Raji (cell line): Measurements from ENCODE around the gene DENND11.

Experiments used
- POLR2A ChIP-seq: IDR thresholded peaks from 2 replicates; pipeline ENCODE4 v1.6.1; 2011; ENCODE audit warnings: low read depth, low read length, control low read depth; ENCODE audit not compliant: insufficient read depth

Gene DENND11

DNA sequence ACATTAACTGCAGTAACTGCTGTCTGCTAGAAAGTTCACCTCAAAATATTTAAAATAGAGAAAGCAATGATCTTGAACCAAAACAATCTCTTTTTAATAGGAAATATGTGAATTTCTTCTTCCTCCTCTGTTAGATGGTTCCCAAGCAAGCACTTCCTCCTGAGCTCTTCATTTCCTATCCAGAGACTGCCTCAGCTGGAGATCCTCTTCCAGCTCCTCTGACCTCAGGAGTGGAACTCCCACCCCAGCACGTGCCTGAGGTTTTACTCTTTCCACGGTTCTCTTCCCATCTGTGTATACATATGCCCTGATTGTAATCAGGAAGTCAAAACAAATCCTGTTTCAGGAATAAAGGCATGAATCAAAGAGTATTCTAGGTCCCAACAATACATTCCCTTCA is 5.6 kb downstream of the DENND11 start:
- TF ChIP-seq POLR2A: no peak

DNA sequence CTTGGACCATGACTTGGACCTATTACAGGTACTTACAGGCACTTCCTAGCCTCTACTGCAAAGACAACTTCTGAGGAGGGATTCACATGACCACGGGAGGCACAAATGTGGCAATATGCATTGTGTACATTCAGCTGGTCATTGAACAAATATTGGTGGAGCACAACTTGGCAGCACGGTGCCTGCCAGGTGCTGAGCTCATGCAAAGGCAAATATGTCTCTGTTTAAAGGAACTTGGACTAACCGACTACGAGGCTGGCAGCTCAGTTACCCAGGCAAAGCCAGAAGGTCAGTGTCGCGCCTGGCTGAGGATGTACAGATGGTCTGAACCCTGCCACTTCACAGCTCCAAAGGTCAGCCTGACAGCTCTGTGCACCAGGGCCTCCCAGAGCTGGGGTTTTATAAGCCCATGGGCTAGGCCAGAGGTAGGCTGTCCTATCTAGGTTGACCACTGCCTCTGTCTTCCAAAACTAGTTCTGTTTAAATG is 6.1 kb downstream of the DENND11 start:
- no peak for TF ChIP-seq POLR2A

DNA sequence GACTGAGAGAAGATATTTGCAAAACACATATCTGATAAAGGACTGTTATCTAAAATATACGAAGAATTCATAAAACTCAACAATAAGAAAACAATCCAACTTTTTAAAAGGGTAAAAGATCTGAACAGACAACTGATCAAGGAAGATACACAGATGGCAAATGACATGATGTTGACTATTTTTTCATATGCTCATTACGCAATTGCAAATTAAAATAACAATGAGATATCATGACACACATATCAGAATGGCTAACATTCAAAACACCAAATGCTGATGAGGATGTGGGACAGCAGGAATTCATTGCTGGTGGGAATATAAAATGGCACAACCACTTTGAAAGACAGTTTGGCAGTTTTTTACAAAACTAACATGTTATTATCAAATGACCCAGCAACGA is 8.9 kb downstream of the DENND11 start:
- TF ChIP-seq POLR2A: no peak

DNA sequence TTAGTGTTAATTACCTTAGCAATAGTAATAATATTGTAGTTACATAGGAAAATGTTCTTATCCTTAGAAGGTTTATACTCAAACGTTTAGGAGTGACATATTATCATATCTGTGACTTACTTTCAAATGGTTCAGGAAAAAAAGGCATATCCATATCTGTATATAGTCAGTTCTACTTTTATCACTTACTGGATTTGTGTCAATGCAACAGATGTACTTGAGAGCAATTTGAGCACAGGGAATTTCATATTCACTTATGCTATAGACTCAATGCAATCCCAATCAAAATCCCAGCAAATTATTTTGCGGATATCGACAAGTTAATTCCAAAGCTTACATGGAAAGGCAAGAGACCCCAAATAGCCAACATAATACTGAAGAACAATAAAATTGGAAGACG is 10.0 kb downstream of the DENND11 start:
- TF ChIP-seq POLR2A: no peak

DNA sequence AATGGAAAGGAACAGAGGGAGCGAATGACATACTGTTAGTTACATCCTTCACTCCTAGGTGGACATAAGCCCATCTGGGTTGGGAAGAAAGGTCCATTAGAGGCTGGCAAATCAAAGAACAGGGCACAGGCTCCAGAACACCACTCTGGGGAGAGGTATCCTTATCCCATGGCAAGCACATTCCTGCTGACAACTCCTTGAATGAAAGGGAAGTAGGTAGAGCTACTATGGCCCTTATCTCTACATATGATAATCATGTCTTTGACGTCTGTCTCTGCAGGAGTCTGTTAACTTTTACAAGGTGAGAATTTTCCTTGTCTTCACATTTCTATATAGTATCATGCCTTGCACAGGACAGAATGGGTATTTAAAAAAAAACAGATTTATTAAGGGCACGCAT is 10.4 kb downstream of the DENND11 start:
- no peak for TF ChIP-seq POLR2A

DNA sequence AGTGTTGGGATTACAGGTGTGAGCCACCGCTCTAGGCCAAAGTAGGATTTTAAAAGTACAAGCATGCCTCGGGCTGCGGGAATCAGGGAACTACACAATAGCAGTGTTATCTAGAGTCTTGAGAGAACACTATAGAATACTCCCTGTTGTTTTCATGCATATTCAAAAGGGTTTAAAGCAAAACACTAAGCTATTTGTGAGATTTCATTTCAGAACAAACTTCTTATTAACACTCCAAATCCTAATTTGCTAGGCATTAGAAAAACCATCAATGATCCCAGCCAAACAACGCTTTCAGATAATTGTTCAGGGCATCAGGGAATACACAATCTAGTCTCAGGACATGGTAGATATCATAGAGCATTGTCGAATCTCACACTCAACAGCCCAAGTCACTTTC is 13.9 kb downstream of the DENND11 start:
- TF ChIP-seq POLR2A: no peak

DNA sequence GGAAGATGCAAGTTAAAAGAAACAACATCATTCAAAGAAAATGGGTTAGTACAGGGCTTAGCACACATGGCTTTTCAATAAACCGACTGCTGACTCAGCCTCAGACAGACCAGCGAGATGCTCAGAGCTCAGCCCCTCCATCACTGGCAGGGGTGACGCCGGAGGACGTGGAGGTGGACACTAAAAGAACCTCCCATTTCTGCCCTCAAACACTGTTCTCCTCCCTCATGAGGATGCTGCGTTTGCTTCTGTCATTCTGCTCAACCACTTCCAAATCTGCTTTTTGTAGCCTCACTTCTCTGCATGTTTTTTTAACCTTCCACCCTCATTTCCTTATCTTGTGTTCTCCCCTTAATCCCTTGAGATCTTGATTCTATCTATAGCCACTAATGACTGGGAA is 15.3 kb downstream of the DENND11 start:
- no peak for TF ChIP-seq POLR2A

DNA sequence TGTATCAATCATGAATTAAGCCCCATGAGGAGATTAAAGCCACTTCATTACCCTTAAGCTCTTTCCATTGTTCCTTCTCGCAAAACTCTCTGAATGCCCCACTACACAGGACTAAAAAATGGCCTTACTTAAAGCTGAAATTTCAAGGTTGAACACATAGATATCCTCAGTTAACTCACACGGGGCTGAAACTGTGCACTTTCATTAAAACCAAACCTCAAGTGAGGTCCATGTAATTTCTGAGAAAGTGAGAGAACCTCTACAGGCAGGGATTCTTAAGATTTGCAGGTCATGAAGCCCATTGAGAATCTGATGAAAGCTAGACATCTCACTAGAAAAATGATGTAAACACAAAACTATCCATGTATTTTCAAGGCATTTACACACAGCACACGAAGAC is 15.9 kb downstream of the DENND11 start:
- no peak for TF ChIP-seq POLR2A

DNA sequence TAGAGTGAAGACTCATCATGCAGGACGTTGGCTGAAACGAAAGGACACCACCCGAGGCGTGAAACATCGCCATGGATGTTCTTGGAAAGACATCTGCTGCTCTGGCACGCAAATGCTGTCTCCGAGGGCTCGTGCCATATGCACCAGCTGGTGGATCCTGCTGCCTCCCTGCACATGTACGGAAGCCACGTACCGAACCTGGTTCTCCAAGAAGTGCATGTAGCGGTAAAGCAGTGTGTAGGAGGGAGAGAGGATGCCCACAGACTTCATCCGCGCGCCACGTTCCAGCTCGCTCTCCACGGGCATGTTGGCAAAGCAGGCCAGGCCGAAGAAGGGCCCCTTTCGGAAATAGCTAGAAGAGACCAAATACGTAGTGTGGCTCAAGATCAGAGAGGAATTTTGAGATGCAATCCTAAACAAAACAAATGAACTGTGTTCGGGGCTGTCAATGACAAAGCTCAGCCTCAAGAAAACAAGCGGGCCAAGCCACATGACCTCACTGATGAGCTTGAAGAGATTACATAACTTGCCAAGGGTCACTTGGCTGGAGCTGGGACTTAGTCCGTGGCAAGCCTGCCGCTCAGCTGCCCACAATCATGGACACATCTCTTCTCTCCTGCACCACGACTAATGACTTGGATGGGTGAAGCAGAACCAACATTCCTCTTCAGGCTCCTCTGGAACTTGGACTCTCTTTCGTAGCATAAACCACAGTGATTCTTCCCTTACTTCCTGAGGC is 16.5 kb downstream of the DENND11 start:
- TF ChIP-seq POLR2A: no peak

DNA sequence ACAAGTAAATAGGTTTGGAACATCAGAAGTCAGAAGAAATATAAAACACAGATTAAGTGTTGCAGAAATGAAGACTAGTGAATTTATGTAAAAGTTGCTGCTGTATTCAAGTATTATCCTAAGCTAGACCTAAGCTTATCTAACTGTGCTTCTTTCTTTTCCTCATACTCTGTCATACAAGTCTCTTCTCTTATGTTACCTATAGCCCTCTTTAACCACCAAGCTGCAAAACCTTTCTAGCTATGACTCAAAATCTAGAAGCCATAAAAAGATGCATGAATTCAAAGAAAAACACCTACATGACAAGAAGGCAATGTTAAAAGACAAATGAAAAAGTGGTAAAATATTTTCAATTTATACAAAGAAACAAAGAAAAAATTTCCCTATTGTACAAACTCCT is 23.0 kb downstream of the DENND11 start:
- no peak for TF ChIP-seq POLR2A

DNA sequence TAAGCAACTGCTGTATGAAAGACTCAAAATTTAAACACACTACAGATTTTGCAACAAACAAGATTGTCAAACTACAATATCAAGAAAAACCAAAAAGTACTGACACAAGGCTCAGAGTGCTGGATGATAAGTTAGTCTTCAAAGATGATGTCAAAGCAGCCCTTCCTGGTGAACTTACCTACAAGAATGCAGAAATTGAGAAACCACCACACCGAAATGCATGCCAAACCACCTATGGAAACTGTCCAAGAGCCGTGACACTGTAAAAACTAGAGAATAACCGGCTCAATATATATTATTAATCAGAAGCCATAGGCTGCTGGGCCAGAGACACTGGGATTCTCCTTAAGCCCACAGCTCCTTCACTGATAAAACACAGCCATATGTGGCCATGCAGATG is 25.3 kb downstream of the DENND11 start:
- no peak for TF ChIP-seq POLR2A

DNA sequence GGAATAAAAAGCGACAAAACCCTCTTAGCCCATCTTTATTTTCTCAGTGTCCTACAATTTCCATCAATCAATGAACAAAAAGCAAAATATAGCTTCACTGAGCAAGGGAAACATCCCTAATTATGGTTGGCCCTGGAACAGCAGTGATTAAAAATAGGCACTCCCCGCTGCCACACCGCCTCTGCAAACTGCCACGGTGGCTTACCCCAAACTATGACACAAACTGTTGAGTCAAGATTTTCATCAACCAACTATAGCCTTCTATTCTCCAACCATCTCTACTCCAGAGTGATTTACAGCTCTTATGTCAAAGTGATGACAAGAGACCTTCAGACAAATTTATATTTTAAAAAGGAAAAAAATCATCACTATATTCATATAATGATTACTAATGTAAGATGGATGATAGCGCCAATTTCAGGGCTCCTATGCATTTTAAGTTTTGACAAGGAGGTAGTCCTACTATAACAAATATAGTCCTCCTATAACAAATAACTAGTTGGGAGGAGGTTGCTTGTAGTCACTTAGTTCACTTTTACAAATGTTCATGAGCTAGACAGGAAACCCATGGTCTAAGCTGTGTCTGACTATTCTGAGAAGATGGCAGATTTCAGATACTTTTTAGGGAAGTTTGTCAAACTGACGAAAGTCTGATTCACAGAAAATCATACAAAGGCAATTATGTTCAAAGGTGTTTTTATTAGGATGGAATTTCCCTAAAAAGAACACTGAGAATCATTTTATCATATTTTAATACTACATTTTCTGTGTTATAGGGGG is 26.3 kb downstream of the DENND11 start:
- TF ChIP-seq POLR2A: no peak

DNA sequence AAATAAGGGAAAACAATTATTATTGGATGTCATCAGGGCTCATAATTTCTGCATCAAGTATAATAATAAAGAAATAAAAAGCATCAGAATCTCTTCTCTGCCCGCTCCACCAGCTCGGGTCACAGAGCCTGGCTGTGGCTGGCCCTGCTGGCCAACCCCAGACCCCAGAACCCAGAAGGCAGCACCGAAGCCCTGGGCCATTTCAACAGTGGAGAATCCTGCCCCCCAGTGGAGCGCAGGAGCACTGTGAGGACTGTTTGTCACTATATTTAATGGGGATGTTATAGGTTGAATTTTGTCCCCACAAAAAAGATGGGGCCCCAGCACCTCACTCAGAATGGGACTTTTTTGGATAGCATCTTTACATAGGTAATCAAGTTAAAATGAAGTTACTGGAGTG is 27.3 kb downstream of the DENND11 start:
- no peak for TF ChIP-seq POLR2A

DNA sequence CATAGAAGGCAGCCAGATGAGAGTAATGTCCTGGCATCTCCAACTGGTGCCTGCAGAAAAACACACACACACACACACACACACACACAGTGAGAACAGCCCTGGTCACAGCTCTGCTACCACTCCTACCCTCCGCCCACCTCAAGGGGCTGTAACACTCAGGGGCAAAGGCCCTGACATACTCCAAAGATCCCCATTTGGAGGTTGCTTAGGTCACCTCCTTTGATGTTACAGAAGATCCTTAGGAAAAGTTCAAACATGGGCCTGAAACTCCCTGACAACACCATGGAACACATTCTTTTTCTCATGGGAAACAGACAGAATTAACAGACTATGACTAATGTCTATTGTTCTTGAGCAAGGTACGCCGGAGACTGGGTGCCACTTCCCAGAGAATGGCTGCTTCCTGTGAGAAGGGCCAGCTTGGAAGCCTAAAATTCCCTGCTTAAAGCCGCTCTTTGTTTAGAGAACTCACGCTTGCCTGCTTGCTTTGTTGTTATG is 27.7 kb downstream of the DENND11 start:
- no peak for TF ChIP-seq POLR2A

DNA sequence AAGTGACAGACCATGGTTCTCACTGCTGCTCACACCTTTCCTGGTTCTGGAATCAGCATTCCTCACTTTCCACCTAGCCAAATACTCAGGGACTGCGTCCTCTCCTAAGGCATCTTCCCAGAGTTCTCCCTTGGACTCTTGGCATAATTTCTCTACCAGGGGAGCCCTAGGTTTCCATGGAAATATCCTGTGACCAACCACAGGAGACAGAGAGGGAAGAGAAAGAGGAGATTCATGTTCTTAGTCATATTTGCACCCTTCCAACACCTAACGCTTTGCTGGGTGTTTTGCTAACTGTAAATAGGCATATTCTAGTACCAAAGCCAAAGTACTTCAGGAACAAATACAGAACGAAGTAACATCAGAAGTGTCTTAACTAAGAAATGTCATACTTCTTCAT is 28.6 kb downstream of the DENND11 start:
- TF ChIP-seq POLR2A: no peak
